HG02642 (cell line): ENCODE data around the gene LDB2.
"Not testable (repeated sequence)": the region's sequence is repeated elsewhere in the genome, so short reads cannot be mapped to it uniquely, and the experiment has no call there.

Source experiments
- ATAC-seq: cut with Tn5 transposase; IDR thresholded peaks from one replicate; pipeline ENCODE4 v1.9.1; 2021; ENCODE audit warnings: mild to moderate bottlenecking; ENCODE audit not compliant: unreplicated experiment, poor library complexity

LDB2 gene

GRCh38 chr4:16523526-16523925 is 374.9 kb downstream of the LDB2 start:
- ATAC-seq: not testable (repeated sequence)

GRCh38 chr4:16521156-16521915 is 377.1 kb downstream of the LDB2 start:
- ATAC-seq: no peak

- no peak for ATAC-seq
Measured at GRCh38 chr4:16516796-16517439, 381.5 kb downstream of the LDB2 start.

GRCh38 chr4:16513876-16514275 is 384.6 kb downstream of the LDB2 start:
- no peak for ATAC-seq

- ATAC-seq: no peak
Measured at GRCh38 chr4:16508968-16509367, 389.5 kb downstream of the LDB2 start.

GRCh38 chr4:16505726-16506125 is 392.7 kb downstream of the LDB2 start:
- no peak for ATAC-seq

GRCh38 chr4:16505267-16505666 is 393.2 kb downstream of the LDB2 start:
- no peak for ATAC-seq

- ATAC-seq: no peak
Measured at GRCh38 chr4:16503421-16504100, 394.9 kb downstream of the LDB2 start.

GRCh38 chr4:16498978-16499377 is 399.5 kb downstream of the LDB2 start:
- no peak for ATAC-seq

- no peak for ATAC-seq
Measured at GRCh38 chr4:16496501-16496900, 401.9 kb downstream of the LDB2 start.

- ATAC-seq: no peak
Measured at GRCh38 chr4:16492872-16493271, 405.6 kb downstream of the LDB2 start.

GRCh38 chr4:16489226-16489625 is 409.2 kb downstream of the LDB2 start:
- no peak for ATAC-seq

GRCh38 chr4:16488084-16488483 is 410.4 kb downstream of the LDB2 start:
- ATAC-seq: no peak

GRCh38 chr4:16484711-16485110 is 413.7 kb downstream of the LDB2 start:
- ATAC-seq: no peak

GRCh38 chr4:16483540-16483939 is 414.9 kb downstream of the LDB2 start:
- no peak for ATAC-seq

- no peak for ATAC-seq
Measured at GRCh38 chr4:16480011-16480410, 418.4 kb downstream of the LDB2 start.

- ATAC-seq: no peak
Measured at GRCh38 chr4:16472537-16472936, 425.9 kb downstream of the LDB2 start.

GRCh38 chr4:16467061-16467460 is 431.4 kb downstream of the LDB2 start:
- ATAC-seq: peak; percentile 52

- no peak for ATAC-seq
Measured at GRCh38 chr4:16466581-16466980, 431.9 kb downstream of the LDB2 start.

- ATAC-seq: no peak
Measured at GRCh38 chr4:16464651-16465050, 433.8 kb downstream of the LDB2 start.

- ATAC-seq: no peak
Measured at GRCh38 chr4:16462656-16463055, 435.8 kb downstream of the LDB2 start.
